ENCODE data around the gene DIAPH1. TPM values are rescaled to one million over a fixed set of nuclear protein-coding genes. Genes with fewer than 3 reads are reported as not detected.

Gene DIAPH1
- total RNA-seq, 1 experiment from 2014 or later, result 142 TPM

DNA sequence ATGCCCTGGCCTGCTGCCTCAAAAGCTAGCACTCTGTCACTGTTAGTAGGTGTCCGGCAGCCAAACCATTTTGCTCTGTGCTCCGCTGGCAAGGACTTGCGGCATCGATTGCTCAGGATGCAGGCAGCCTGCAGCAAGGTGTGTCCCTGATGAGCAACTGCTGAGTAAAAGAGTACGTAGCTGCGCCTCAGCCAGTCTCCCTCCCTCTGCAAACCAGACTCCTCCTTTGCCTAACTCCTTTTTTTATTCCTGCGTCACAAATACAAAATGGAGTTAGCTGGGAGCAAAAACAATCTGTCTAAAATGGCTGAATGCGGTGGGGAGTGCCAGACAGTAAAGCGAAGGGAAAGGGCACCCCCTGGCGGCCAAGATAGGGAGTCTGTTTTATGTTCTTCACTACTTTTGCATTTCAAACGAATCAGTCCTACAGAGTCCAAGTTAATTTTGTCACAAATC, 61.1 kb downstream of the DIAPH1 start:
- no peak overlapping the region for H2AFZ ChIP-seq (ENCODE audit: low read depth, low read length, poor library complexity, severe bottlenecking)
- intact Hi-C loops (cut with micrococcal nuclease), result loop anchor here (1.0 to 2.0 kb wide), 3 partner anchors 33 to 365 kb away; partner anchors contain the start of genes PCDHB10 and PCDHB14
- peak overlapping the region; percentile 25 to 39 for H3K4me3 ChIP-seq (replicated peaks in 1 of 2; ENCODE audit: low read depth in 1 of 2, low read length in 2 of 2)
- peak overlapping the region; percentile 59 for H3K27ac ChIP-seq (ENCODE audit: low read depth, low read length)
- peak overlapping the region; percentile 56 for H3K9ac ChIP-seq (ENCODE audit: low read length)
- TF ChIP-seq SRF (IDR thresholded peaks at IDR 0.05; ENCODE audit: low read depth), result peak; percentile 94
- peak; percentile 72 for TF ChIP-seq FOSL1 (IDR thresholded peaks at IDR 0.05; ENCODE audit: low read depth)
- peak; percentile 48; the same call in 1 of the 2 replicates for TF ChIP-seq JUND (IDR thresholded peaks at IDR 0.05)
- TF ChIP-seq YY1 (IDR thresholded peaks at IDR 0.05; ENCODE audit: extremely low read depth, insufficient replicate concordance, low read depth, low read length), result peak; percentile 99
- TF ChIP-seq, protein P1, sequence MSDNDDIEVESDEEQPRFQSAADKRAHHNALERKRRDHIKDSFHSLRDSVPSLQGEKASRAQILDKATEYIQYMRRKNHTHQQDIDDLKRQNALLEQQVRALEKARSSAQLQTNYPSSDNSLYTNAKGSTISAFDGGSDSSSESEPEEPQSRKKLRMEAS (IDR thresholded peaks at IDR 0.05), result peak; percentile 50; the same call in 1 of the 2 replicates
- TF ChIP-seq CBX3 (IDR thresholded peaks at IDR 0.05; ENCODE audit: low read depth), result peak; percentile 96
- TF ChIP-seq RAD21 (IDR thresholded peaks at IDR 0.05; ENCODE audit: low read depth), result peak; percentile 95
- TF ChIP-seq SIN3A (IDR thresholded peaks at IDR 0.05; ENCODE audit: low read depth), result no peak
- peak; percentile 85 for TF ChIP-seq EGR1 (IDR thresholded peaks at IDR 0.05; ENCODE audit: low read depth)
- no peak for TF ChIP-seq TCF7L2 (IDR thresholded peaks at IDR 0.05; ENCODE audit: borderline replicate concordance, extremely low read depth, insufficient read depth, insufficient read length)
- TF ChIP-seq EZH2 (IDR thresholded peaks at IDR 0.05), result no peak
- peak; percentile 75 for TF ChIP-seq SP1 (IDR thresholded peaks at IDR 0.05; ENCODE audit: low read depth)
- peak; percentile 41; the same call in 1 of the 2 replicates for TF ChIP-seq POLR2AphosphoS5 (IDR thresholded peaks at IDR 0.05; ENCODE audit: low read depth, low read length)
- TF ChIP-seq, protein P2, sequence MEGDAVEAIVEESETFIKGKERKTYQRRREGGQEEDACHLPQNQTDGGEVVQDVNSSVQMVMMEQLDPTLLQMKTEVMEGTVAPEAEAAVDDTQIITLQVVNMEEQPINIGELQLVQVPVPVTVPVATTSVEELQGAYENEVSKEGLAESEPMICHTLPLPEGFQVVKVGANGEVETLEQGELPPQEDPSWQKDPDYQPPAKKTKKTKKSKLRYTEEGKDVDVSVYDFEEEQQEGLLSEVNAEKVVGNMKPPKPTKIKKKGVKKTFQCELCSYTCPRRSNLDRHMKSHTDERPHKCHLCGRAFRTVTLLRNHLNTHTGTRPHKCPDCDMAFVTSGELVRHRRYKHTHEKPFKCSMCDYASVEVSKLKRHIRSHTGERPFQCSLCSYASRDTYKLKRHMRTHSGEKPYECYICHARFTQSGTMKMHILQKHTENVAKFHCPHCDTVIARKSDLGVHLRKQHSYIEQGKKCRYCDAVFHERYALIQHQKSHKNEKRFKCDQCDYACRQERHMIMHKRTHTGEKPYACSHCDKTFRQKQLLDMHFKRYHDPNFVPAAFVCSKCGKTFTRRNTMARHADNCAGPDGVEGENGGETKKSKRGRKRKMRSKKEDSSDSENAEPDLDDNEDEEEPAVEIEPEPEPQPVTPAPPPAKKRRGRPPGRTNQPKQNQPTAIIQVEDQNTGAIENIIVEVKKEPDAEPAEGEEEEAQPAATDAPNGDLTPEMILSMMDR (IDR thresholded peaks at IDR 0.05 in 2 of 3, conservative IDR thresholded peaks at IDR 0.05 in 1 of 3; ENCODE audit: borderline replicate concordance in 1 of 3, insufficient read depth in 1 of 3, low read depth in 2 of 3, low read length in 2 of 3), result peak; percentile 82 to 96 (median 93)
- peak overlapping the region; percentile 57 for H3K4me2 ChIP-seq (ENCODE audit: low read length)
- no TSS peak for BruUV-seq (replicated peaks)
- no peaks in the 10 kb centered on the region for H4K20me1 ChIP-seq (ENCODE audit: insufficient read depth)
- peaks cover 0 to 21% of the 10 kb centered on the region in 2 experiments; a peak in 2 of 4 replicates for H3K4me1 ChIP-seq (ENCODE audit: control insufficient read depth in 1 of 2, insufficient read depth in 2 of 2, low read length in 2 of 2)
- POLR2A ChIA-PET, result interaction anchor here (1.5 to 1.6 kb wide), 2 partner anchors 145 to 238 kb away, joined by 4 to 6 read pairs; partner anchors contain the start of genes PCDHGA10 and TAF7
- no peaks in the 10 kb centered on the region for H3K9me3 ChIP-seq (ENCODE audit: control insufficient read depth in 1 of 2, insufficient read depth in 1 of 2, low read depth in 1 of 2, low read length in 2 of 2)
- peaks cover 2 to 19% of the 10 kb centered on the region in 2 experiments; a peak in 3 of 4 replicates for H3K36me3 ChIP-seq (ENCODE audit: control insufficient read depth in 1 of 2, insufficient read depth in 2 of 2, low read length in 2 of 2)
- ATAC-seq (peak; percentile 96), DNase-seq (ENCODE audit: low read depth, low spot score) (peak; percentile 95)
- H3K27me3 ChIP-seq (ENCODE audit: insufficient read depth, low read length), result no peaks in the 10 kb centered on the region
- H3K9me2 ChIP-seq (ENCODE audit: insufficient read depth), result no peaks in the 10 kb centered on the region
- CTCF ChIA-PET, result interaction anchor here (0.7 to 4.6 kb wide), 18 partner anchors 9 to 370 kb away, joined by 3 to 69 read pairs (median 4); partner anchors contain the start of genes PCDHB14, PCDHB9, PCDHGA1 and PCDHGA10
- RAD21 ChIA-PET (ENCODE audit: low non-redundant PET in 1 of 2, low total read pairs in 2 of 2, uncharacterized antibody in 2 of 2, unreplicated experiment in 2 of 2), result interaction anchor here (1.2 to 1.4 kb wide), 2 partner anchors 145 kb away, joined by 7 read pairs; partner anchors contain the start of gene PCDHGA10 (in 2 of the 2)
- H3K79me2 ChIP-seq (ENCODE audit: insufficient read depth, low read length), result peaks cover 30% of the 10 kb centered on the region

Data from HCT116 (cell line).